Panc1 (cell line): Measurements from ENCODE around the gene C3orf22.

ENCODE experiments used
- POLR2AphosphoS5 ChIP-seq: IDR thresholded peaks from 2 replicates; pipeline ENCODE4 v1.6.1; 2012; ENCODE audit warnings: mild to moderate bottlenecking, low read depth, low read length, moderate library complexity
- TF ChIP-seq, protein P1 (sequence below): fragments of 450-650 bp; IDR thresholded peaks from 2 replicates; pipeline ENCODE4 v1.5.1; 2017; ENCODE audit warnings: mild to moderate bottlenecking
- TF ChIP-seq, protein P2 (sequence below), 2 experiments: IDR thresholded peaks; 2 replicates each; pipeline ENCODE4 v1.6.1; 2011 to 2012; ENCODE audit warnings: low read depth in 2 of 2, control low read depth in 1 of 2, low read length in 1 of 2, mild to moderate bottlenecking in 1 of 2, moderate library complexity in 1 of 2; ENCODE audit not compliant: insufficient read depth in 1 of 2

DNA sequence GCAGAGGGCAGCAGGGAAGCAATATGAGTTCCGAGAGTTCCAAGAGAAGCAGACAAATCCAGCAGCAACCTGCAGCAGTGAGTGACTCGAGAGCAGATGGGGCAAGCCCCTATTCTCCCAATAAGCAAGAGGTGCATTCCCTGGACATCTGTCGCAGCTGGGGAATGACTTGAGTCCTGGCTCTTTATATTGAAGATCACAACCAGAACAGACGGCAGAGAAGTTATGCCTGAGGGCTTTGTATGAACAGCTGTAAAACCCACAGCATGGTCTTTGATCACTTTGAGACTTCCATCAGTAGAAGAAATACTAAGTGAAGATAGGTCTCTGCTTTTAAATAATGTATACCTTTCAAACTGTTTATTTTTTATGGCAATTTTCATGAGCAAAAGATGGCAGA, 23.6 kb upstream of the C3orf22 start:
- TF ChIP-seq, protein P1, sequence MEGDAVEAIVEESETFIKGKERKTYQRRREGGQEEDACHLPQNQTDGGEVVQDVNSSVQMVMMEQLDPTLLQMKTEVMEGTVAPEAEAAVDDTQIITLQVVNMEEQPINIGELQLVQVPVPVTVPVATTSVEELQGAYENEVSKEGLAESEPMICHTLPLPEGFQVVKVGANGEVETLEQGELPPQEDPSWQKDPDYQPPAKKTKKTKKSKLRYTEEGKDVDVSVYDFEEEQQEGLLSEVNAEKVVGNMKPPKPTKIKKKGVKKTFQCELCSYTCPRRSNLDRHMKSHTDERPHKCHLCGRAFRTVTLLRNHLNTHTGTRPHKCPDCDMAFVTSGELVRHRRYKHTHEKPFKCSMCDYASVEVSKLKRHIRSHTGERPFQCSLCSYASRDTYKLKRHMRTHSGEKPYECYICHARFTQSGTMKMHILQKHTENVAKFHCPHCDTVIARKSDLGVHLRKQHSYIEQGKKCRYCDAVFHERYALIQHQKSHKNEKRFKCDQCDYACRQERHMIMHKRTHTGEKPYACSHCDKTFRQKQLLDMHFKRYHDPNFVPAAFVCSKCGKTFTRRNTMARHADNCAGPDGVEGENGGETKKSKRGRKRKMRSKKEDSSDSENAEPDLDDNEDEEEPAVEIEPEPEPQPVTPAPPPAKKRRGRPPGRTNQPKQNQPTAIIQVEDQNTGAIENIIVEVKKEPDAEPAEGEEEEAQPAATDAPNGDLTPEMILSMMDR: no peak
- no peak for TF ChIP-seq POLR2AphosphoS5
- TF ChIP-seq, protein P2, sequence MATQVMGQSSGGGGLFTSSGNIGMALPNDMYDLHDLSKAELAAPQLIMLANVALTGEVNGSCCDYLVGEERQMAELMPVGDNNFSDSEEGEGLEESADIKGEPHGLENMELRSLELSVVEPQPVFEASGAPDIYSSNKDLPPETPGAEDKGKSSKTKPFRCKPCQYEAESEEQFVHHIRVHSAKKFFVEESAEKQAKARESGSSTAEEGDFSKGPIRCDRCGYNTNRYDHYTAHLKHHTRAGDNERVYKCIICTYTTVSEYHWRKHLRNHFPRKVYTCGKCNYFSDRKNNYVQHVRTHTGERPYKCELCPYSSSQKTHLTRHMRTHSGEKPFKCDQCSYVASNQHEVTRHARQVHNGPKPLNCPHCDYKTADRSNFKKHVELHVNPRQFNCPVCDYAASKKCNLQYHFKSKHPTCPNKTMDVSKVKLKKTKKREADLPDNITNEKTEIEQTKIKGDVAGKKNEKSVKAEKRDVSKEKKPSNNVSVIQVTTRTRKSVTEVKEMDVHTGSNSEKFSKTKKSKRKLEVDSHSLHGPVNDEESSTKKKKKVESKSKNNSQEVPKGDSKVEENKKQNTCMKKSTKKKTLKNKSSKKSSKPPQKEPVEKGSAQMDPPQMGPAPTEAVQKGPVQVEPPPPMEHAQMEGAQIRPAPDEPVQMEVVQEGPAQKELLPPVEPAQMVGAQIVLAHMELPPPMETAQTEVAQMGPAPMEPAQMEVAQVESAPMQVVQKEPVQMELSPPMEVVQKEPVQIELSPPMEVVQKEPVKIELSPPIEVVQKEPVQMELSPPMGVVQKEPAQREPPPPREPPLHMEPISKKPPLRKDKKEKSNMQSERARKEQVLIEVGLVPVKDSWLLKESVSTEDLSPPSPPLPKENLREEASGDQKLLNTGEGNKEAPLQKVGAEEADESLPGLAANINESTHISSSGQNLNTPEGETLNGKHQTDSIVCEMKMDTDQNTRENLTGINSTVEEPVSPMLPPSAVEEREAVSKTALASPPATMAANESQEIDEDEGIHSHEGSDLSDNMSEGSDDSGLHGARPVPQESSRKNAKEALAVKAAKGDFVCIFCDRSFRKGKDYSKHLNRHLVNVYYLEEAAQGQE (IDR thresholded peaks at IDR 0.05; ENCODE audit: insufficient read depth in 1 of 2, low read depth in 2 of 2, low read length in 1 of 2): no peak
